HUDEP-2 (cell line): ENCODE measurements around the gene ATF6B.

Source experiments
- DNase-seq, 76 experiments: peaks; one replicate each; lab custom pipeline; 2025; ENCODE audit not compliant: unreplicated experiment in 76 of 76; lab: John Stamatoyannopoulos, UW

ATF6B gene

DNA sequence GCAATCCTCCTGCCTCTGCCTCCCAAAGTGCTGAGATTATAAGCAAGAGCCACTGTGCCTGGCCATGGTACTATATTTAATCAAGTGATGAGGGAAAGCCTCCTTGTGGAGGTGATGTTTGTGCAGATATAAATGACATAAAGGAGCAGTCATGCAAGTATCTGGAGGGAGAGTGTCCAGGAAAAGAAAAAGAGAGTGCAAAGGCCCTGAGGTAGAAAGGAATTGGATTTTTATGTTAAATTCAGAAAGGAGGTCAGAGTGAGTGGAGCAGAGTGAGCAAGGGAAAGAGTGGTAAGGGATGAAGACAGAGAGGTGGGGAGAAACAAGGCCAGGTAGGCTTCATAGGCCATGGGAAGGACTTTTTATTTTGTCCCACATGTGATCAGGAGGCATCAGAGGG is 9.4 kb upstream of the ATF6B start:
- DNase-seq = no peak

DNA sequence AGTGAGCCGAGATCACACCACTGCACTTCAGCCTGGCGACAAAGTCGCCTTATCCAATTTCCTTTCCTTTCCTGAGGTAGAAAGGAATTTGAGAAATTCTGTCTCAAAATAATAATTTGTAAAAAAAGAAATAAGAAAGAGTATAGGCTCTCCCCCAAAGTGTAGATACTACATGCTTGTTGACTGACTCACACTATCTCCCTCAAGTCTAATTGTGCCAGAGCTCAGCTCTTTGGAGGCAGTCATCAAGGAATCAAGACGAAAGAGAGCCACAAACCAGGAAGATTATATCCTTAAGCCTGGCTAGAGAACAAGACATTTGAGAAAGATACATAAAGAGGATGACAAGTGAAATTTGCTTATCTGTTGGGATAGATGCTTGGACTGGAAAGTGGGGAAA is 5.7 kb upstream of the ATF6B start:
- DNase-seq = no peak

DNA sequence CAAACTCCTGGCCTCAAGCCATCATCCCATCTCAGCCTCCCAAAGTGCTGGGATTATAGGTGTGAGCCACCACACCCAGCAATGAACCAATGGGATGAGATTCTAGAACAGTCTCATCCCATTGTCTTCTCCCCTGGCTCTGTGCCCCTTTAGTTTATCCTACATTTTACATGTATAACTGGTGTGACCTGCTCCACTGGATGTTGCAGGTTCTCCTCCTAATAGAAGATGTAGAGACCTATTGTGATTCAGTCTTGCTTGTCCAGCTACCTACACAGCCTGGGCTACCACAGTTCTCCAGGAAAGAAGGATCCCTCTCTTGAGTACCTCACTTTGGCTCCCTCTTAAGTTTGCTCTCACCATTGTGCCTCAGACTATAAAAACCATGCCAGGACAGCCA is 4.1 kb upstream of the ATF6B start:
- peak in 3 of 76 experiments; percentile 27 to 55 (median 49) for DNase-seq

DNA sequence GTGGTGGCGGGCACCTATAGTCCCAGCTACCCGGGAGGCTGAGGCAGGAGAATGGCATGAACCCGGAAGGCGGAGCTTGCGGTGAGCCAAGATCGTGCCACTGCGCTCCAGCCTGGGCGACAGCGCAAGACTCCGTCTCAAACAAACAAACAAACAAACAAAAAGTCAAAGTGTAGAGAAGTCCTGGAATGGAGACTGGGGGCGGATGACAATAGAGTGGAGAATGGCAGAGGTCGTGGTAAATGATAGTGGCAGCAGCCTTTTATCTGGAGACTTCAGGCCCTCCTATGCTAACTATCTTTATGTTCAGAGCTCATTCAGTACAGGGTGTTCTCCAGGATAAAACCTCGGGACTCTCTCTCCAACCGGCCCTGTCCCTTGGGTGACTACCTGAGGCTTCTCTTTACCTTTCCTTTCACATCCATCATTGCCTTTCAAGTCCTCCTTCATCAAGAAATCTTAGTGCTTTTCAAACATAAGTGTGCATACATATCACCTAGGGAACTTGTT is 3.4 kb upstream of the ATF6B start:
- DNase-seq = peak in 72 of 76 experiments; percentile 33 to 93 (median 74)

DNA sequence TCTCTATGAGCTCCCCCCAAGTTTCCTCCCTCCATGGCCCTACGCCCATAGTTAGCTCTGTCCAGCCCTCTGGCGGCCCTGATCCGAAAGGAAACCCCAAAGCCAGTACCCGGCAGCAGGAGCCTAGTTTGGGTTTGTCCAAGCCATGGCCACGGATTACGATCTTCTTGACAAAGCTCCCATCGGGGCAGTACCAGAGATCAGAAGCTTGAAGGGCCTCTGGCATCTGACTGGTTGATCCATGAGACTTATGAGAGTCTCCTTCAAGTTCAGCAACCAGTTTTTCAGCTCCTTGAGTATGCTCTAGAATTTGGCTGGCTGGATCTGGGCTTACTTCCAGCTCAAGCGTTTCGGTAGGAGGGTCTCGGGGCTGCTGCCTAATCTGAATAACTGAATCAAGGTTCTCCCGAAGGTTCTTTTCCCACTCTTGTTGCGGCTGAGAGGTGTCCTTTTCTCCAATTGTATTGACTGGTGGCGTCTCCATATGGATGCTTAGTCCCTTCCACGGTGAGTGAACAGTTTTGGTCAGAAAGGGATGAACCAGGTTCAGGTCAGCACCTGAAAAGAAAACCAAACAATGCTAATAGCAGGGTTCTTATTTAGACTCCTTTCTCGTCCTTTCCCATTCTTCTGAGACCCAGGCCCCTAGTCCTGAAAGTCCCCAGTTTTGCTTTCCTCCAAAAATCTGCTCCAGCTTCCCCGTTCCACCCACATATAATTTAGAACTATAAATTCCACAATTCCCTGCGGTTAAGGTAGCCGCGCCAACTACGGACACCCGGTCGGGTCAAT is 1.4 kb upstream of the ATF6B start:
- DNase-seq = peak in 16 of 76 experiments; percentile 19 to 60 (median 39)

DNA sequence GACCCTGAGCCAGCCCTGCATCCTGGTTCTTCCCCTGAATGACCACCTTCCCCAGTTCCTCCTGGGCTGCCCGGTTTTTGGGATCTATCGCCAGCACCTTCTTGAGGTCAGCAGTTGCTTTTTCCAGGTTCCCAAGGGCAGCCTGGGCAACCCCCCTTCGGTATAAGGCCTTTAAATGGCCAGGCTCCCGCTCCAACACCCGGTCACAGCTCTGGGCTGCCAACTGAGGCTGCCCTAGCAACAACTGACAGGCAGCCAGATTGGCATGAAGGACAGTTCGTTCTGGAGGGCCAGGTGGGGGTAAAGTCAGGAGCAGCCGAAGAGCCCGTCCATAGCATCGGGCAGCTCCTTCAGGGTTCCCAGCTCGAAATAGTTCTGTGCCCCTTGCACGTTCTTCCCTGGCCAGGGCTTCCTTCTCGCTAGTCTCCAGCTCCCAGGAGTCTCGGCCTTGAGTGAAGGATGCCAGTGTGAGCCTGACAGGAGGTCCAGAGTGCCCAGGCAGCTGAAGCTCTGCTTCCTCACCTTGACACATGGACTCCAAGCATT is 778 bp upstream of the ATF6B start:
- no peak for DNase-seq

DNA sequence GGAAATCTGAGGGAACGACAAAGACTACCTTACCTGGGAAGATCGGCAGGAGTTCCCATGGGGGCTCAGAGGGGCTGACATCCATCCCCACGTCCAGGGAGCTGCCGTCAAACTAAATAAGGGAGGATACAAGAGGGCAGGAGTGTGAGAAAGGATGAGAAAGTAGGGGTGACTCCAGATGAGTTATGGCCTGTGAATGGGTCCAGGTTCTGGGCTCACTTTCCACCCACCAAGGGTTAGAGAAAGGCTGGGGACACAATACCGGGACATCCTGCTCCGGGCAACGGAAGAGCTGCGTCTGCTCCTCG is 683 bp downstream of the ATF6B start:
- no peak for DNase-seq

DNA sequence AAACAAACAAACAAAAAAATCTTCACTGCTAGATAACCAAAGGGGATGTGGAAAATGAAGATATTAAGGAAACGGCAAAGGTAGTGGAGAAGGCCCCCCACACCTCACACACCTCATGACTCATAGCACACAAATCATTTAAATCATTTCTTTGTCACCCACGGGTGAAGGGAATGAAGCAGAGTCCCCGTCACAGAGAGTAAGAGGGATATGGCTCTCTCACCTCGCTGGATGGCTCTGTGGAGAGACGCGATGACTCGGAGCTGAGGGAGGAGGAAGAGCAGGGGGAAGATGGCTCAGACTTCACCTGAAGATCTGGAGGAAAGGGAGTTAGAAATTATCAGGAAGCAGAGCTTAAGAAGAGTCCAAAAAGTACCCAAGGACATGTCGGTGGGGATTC is 1.2 kb downstream of the ATF6B start:
- peak in 1 of 76 experiments; percentile 7 for DNase-seq

DNA sequence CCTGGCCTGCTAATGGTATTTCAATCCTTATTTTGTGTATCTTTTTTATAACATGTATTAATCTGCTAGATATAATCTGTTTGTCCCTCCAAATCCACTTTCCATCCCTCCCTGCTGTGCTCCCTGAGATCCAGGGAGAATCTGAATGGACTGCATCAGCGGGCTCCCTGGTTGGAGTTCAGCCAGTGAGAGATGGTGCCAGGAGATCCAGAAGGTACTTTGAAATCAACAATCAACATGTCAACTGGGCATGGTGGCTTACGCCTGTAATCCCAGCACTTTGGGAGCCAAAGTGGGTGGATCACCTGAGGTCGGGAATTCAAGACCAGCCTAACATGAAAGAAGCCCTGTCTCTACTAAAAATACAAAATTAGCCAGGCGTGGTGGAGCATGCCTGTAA is 4.4 kb downstream of the ATF6B start:
- DNase-seq = no peak

DNA sequence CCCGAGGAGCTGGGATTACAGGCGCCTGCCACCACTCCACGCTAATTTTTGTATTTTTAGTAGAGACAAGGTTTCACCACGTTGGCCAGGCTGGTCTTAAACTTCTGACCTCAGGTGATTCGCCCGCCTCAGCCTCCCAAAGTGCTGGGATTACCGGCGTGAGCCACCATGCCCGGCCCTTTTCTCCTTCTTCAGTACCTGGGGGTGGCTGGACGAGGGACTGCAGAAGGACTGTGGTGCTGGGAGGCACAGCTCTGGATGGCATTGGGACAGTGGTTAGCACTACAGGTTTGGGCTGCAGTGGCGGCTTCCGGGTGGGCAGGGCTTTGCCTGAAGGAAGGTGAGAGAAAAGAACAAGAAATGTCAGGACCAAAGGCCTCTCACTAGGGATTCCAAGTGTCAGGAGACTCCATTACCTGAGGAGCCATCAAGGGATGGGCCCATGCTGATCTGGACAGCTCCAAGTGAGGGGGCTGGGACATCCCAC is 7.4 kb downstream of the ATF6B start:
- no peak for DNase-seq

DNA sequence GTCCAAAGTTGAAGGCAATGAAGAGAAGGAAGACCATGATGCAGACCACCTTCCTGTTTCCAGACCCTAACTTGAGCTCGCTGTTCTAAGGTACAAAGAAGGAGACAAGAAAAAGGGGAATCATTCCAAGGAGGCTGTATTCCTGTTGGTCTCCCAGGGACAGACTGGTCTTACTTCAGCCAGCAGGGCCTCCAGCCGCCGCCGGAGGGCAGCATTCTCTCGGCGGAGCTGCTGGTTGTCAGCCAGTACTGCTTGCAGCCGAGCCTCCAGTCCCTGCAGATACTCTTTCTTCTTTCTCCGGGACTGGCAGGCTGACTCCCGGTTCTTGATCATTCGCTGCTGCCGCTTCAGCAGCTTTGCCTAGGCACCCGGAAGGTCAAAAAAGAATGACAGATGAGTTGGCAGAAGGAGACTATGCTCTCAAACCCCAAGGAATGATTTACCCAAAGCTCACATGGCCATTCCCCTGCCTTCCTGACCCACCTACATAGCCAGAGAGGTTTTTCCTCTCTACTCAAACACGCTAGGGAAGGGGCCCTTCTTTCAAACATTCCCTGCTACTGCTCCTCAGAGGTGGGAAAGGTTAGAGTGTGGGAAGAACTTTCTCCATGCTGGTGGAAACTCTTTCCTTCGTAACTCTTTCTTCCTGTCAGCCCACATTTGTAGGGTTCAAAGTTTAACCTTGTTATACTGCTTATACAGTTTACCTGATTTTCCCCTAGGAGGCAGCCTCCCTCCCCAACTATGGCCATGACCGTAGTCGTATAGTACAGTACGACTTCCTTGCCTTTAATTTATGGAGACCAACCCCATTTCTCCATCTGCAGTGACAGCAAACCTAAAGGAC is 9.0 kb downstream of the ATF6B start:
- DNase-seq = peak in 70 of 76 experiments; percentile 40 to 92 (median 80)

DNA sequence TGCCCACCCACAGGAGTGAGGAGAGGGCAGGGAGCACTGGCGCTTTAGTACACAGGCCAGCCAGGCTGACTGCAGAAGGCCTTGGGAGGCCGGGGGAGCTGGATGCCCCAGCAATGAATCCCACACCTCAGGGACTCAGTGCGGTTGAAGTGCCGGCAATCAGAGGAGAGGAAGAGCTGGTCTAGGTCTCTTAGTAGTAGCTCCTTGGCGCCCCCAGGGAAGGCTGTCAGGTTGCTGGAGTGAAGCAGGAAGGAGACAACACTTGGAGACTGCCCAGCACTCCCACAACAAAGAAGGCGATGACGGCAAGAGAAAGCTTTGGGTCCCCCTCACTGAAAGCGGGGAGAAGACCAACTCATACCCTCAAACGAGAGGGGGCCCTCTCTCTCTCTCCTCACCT is 10.6 kb downstream of the ATF6B start:
- DNase-seq = no peak

DNA sequence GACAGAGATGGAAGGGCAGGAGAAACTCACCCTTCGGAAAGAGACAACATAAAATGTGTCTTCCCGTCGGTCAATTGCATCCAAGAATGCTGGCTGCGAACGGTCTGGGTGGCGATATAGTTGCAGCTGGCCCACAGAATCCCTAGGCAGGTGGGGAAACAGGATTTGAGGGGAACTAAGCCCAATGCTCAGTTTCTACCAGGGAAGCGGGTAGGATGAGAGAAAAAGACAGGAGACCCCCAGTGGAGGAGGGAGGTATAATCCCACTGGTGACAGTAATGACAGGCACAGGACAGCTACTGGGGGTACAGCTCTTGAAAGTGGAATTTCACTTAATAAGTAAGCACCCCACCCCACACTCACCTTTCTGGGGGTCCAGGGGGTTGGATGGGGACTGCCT is 11.4 kb downstream of the ATF6B start:
- DNase-seq = peak in 20 of 76 experiments; percentile 8 to 55 (median 24)

DNA sequence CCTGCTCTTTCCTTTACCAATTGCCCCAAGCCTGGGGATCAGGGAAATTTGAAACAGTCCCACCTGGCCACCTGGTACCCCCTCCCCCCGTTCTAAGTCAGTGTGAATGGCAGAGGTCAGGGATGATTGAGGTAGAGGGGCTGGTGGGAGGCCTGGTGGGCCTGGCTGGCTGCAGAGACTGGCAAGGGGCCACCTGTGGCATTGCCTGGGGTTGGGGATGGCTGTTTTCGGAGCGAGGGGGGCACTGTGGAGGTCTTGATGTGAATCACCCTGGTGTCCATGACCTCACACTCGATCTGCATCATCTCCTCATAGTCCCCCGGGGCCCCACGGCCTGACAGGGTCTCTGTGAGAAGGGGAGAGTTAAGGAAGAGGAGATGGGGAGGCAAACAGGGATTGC is 12.4 kb downstream of the ATF6B start:
- DNase-seq = no peak

DNA sequence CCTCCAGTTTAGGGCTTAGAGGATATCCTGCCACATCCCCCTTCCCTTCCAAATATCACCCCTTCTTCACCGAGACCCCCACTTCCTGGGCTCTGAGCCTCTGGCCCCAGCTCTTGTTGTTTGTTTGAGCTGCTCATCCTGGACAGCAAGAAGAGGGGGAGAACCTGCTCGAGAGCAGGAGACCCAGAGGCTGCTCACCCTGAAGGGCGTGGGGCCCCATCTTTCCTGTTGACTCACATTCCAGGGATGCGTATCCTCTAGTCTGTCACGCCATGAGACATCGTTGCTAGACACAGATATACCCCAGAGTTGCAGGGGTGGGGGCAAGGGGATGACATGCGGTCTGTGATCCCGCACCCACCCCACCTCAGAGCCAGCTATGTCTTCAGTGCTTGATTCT is 13.2 kb downstream of the ATF6B start:
- DNase-seq = no peak

DNA sequence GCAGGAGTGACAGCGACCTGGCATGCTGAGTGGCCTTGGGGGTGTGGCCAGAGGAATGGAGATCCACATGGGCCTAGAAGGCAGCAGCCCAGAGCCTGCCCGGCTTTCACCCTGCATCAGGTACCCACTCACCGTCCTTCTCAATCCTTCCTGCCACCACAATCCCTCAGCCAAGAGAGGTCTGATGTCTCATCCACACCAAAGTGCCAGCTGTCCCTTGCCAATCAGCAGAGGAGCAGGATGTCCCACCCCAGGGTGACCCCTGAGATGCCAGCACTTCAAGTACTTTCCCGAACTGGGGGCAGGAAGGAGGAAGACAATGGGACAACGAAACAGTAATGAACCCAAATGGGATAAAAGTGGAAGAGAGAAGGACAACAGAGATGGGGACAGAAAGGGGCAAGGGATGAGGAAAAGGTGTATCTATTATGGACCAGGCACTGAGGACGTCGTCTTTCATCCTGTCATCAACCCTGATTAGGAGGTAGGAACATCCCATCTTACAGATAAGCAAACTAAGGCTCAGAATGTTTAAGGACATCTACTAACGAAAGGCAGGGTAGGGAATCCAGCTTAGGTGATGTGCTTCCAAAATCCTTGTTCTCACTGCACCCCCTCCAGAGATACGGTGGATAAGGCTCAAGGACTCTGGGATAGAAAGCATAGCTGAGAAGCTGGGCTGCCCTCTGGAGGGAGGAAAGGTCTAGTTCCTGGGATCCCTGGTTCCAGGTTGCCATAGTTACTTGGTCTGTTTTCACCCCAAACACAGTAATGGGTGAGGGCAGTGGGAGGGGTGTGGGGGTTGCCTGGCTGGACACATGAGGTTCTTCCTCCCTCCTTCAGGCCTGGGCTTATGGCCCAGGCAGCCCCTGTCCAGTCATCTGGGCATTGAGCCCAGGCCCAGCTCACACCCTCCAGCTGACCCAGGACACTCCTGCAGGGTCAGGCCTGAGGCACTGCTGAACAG is 14.4 kb downstream of the ATF6B start:
- DNase-seq = peak in 11 of 76 experiments; percentile 9 to 49 (median 23)

DNA sequence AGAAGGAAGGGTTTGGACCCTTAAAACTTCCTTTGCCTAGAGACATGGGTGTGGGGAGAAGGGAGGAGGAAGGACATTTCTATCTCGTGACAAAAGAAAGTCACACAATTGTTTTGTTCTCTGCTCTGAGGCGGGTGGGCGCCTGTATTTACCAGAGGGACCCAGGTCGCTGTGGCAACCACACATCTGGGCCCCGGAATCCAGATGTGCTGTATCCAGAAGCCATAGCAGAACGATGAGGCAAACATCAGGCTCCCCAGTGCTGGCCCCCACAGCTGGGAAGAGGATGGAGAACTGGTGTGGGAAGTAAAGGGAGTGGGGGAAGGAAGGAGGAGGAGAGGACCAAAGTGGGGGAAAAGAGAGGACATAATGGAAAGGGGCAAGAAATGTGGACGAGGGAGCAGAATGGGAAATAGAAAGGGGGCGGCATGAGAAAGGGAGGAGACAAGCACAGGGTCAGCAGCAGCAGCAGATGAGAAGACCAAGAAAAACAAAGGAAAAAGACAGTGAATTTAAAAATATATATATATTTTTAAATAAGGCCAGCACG is 15.5 kb downstream of the ATF6B start:
- no peak for DNase-seq

DNA sequence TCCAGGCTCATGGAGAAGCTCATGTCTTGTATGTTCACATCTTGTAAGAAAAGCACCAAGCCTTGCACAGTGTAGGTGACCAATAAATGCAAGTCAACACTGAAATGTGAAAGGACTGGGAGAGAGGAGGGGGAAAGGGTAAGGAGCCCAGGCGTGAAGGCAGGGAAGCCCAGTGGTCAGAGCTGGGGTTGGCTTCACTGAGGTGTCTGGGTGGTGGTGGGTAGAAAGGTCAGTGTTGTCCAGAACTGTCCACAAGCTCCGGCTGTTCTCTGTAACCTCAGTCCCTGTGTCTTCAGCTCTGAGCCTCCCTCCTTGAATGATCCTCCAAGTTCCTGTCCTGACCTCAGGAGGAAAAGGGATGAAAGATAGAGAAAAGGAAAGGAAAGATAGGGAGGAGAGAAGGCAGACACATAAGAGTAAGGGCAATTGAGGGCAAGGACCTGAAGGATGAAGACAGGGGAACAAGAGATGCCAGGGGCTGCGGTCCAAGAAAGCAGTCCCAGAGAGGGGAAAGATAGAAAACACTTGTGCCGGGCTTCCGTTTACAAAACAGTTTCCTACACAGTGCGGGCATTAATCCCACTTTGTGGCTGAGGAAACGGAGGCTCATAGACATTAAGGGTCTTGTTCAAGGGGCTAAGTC is 16.5 kb downstream of the ATF6B start:
- DNase-seq = no peak

DNA sequence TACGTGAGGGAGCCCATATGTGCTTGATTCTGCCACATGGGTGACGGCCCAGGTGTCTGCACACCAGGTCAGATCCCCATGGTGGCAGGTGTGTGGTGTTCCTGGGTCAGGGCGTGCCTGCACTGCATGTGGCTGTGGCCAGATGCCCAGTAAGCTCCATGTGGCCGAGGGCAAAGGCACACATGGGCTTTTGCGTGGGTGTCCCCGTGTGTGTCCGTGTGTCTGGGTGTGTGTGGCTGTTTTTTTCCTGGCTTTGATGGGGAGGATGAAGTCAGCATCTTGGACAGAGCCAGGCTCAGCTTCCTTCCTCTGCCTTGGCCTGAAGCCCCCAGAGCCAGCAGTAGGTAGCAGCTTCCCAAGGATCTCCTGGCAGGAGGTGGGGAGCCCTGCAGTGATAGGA is 17.4 kb downstream of the ATF6B start:
- DNase-seq = peak in 3 of 76 experiments; percentile 16 to 44 (median 29)
